ENCODE results near the gene LGI1.

The LGI1 gene

GRCh38 chr10:93813507-93814465 is 56.0 kb downstream of the LGI1 start:
- DNase-seq (ENCODE audit: low read depth): peak; percentile 47
- TF ChIP-seq CTCF (IDR thresholded peaks at IDR 0.05; ENCODE audit: insufficient read depth, low read depth, low read length, missing control alignments): peak; percentile 69
- no peak overlapping the region for H3K4me3 ChIP-seq (ENCODE audit: low read length)

DNA sequence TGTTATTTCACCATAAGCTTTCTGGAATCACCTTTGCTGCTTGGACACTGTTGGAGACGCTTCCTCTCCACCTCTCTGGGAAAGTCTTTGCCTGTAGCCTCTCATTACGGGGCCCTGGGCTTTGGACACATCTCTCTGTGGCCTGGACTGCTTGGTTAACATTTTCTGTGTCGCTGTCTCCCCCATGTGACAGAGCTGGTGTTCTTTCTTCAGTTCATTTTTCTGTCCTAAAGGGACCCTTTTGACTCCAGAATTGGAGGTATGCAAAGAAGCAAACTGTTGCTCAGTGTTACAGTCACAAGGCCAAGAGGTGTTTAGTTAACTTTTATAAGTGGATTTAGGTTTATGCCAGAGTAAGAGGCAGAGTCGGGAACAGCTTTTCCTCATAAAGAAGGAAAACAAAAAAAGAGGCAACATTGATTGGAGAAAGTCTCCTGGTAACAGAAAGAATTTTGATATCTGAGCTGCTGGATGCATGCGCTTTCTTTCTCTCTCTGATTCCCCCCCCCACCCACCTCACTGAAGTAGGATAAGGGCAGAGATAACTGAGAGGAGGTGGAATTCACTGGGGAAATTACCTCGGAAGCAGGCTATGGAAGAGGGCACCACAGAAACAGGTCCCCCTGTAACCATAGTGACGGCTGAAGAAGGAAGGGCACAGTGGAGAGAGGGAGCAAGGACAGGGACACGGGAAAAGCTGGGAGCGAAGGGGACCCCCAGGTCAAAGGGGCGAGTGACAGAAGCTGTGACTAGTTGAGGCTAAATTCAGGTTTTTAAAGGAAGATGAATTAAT is 57.8 kb downstream of the LGI1 start:
- no peak overlapping the region for H3K4me3 ChIP-seq (ENCODE audit: low read length)
- TF ChIP-seq CTCF (IDR thresholded peaks at IDR 0.05; ENCODE audit: insufficient read depth, low read depth, low read length, missing control alignments): no peak
- no peak for DNase-seq (ENCODE audit: low read depth)

- DNase-seq (ENCODE audit: low read depth): peak; percentile 70
- TF ChIP-seq CTCF (IDR thresholded peaks at IDR 0.05; ENCODE audit: insufficient read depth, low read depth, low read length, missing control alignments): peak; percentile 90
- no peak overlapping the region for H3K4me3 ChIP-seq (ENCODE audit: low read length)
These were observed 58.5 kb downstream of the LGI1 start for GRCh38 chr10:93816123-93816747.

DNA sequence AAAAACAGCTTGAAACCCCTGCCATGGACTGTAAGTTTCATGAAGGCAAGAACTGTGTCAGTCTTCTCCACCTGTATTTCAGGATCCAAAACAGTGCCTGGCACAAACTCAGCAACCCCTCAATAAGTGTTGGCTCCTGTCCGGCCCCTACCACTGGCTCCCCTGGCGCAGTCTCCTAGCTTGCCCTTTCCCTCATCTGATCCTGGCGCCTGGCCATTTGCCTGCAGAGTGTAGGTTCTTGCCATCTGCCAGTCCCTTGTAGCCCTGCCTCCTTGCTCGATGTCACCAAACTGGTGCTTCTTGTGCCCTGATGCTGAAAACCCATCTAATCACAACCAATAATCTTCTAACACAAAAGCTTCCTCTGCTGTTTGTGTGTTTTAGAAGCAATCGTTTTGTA is 60.4 kb downstream of the LGI1 start:
- DNase-seq (ENCODE audit: low read depth): no peak
- no peak for TF ChIP-seq CTCF (IDR thresholded peaks at IDR 0.05; ENCODE audit: insufficient read depth, low read depth, low read length, missing control alignments)
- H3K4me3 ChIP-seq (ENCODE audit: low read length): no peak overlapping the region

GRCh38 chr10:93819520-93819919 is 61.8 kb downstream of the LGI1 start:
- no peak overlapping the region for H3K4me3 ChIP-seq (ENCODE audit: low read length)
- TF ChIP-seq CTCF (IDR thresholded peaks at IDR 0.05; ENCODE audit: insufficient read depth, low read depth, low read length, missing control alignments): no peak

GRCh38 chr10:93820434-93820833 is 62.7 kb downstream of the LGI1 start:
- no peak for TF ChIP-seq CTCF (IDR thresholded peaks at IDR 0.05; ENCODE audit: insufficient read depth, low read depth, low read length, missing control alignments)
- DNase-seq (ENCODE audit: low read depth): no peak
- H3K4me3 ChIP-seq (ENCODE audit: low read length): no peak overlapping the region

More at GRCh38 chr10:93819520-93819919, 61.8 kb downstream of the LGI1 start:
- no peak for DNase-seq (ENCODE audit: low read depth)
